SK-N-SH (cell line): ENCODE results near the gene LRRC27. TPM values are rescaled to one million over a fixed set of nuclear protein-coding genes. Genes with fewer than 3 reads are reported as not detected.

Source experiments
- CTCF ChIA-PET: fragments of 300-600, 350-600 bp; formaldehyde crosslinking; extraction: SDS; loops from one replicate; lab custom pipeline; 2021; lab: Yijun Ruan, JAX
- POLR2A ChIA-PET: fragments of 350-600 bp; sonication (Branson Sonifier 250); formaldehyde crosslinking; extraction: SDS; loops from one replicate; lab custom pipeline; 2020; ENCODE audit warnings: antibody characterized with exemption, inconsistent platforms; lab: Yijun Ruan, JAX
- DNase-seq: peaks from one replicate; pipeline ENCODE4 v3.0.0; 2012
- H2AFZ ChIP-seq: fragments of 200-600 bp; sonication (generic); 2 replicates; pipeline ENCODE4 v1.8.1; 2016; ENCODE audit warnings: antibody characterized with exemption, mild to moderate bottlenecking, low read depth
- H3F3A ChIP-seq: fragments of 200-600 bp; sonication (generic); replicated peaks from 2 replicates; pipeline ENCODE3; 2016; ENCODE audit warnings: antibody characterized with exemption, mild to moderate bottlenecking; ENCODE audit not compliant: insufficient read depth
- H3K27ac ChIP-seq, 2 experiments: fragments of 200-500 bp in 1 of 2; fragments of 200-600 bp in 1 of 2; sonication (Bioruptor generic) in 1 of 2; sonication (generic), shearing (Covaris generic) in 1 of 2; 2 replicates each; pipeline versions ENCODE4 v1.5.1 to v1.6.1; 2014 to 2016; ENCODE audit warnings: low read depth in 2 of 2, inconsistent platforms in 1 of 2, low read length in 1 of 2, mild to moderate bottlenecking in 1 of 2, mixed read lengths in 1 of 2
- H3K27me3 ChIP-seq: fragments of 200-600 bp; sonication (generic), shearing (Covaris generic); 2 replicates; pipeline ENCODE4 v1.6.1; 2016; ENCODE audit warnings: mixed run types; ENCODE audit not compliant: insufficient read depth
- H3K36me3 ChIP-seq, 2 experiments: fragments of 200-500 bp in 1 of 2; fragments of 200-600 bp in 1 of 2; sonication (Bioruptor generic) in 1 of 2; sonication (generic) in 1 of 2; replicated peaks in 1 of 2; 2 replicates each; pipeline versions ENCODE3 to v1.5.1; 2014 to 2016; ENCODE audit warnings: low read length in 1 of 2, mild to moderate bottlenecking in 1 of 2; ENCODE audit not compliant: insufficient read depth in 2 of 2, control insufficient read depth in 1 of 2
- H3K4me1 ChIP-seq, 2 experiments: fragments of 200-500 bp in 1 of 2; fragments of 200-600 bp in 1 of 2; sonication (Bioruptor generic) in 1 of 2; sonication (generic), shearing (Covaris generic) in 1 of 2; 2 replicates each; pipeline versions ENCODE4 v1.5.1 to v1.6.1; 2014 to 2016; ENCODE audit warnings: low read depth in 1 of 2, low read length in 1 of 2, mixed run types in 1 of 2; ENCODE audit not compliant: insufficient read depth in 2 of 2, control insufficient read depth in 1 of 2
- H3K4me2 ChIP-seq: fragments of 200-600 bp; sonication (generic), shearing (Covaris generic); 2 replicates; pipeline ENCODE4 v1.6.1; 2017; ENCODE audit warnings: mixed run types
- H3K4me3 ChIP-seq, 2 experiments: fragments of 200-500 bp in 1 of 2; fragments of 200-600 bp in 1 of 2; sonication (Bioruptor generic) in 1 of 2; sonication (generic), shearing (Covaris generic) in 1 of 2; 2 replicates each; pipeline versions ENCODE4 v1.5.1 to v1.8.1; 2014 to 2016; ENCODE audit warnings: low read depth in 2 of 2, inconsistent platforms in 1 of 2, low read length in 1 of 2, mild to moderate bottlenecking in 1 of 2, mixed read lengths in 1 of 2, moderate library complexity in 1 of 2
- H3K79me2 ChIP-seq: fragments of 200-600 bp; sonication (generic); 2 replicates; pipeline ENCODE4 v1.8.1; 2017; ENCODE audit warnings: mild to moderate bottlenecking; ENCODE audit not compliant: insufficient read depth
- H3K9ac ChIP-seq: fragments of 200-600 bp; sonication (generic); 2 replicates; pipeline ENCODE4 v1.6.1; 2017; ENCODE audit warnings: mixed run types
- H3K9me2 ChIP-seq: fragments of 200-600 bp; sonication (generic); 2 replicates; pipeline ENCODE4 v1.6.1; 2017; ENCODE audit warnings: mixed run types
- H3K9me3 ChIP-seq: fragments of 200-600 bp; sonication (generic); 2 replicates; pipeline ENCODE4 v1.6.1; 2017; ENCODE audit warnings: mixed run types, mild to moderate bottlenecking, moderate library complexity
- H4K20me1 ChIP-seq: fragments of 200-600 bp; sonication (generic); 2 replicates; pipeline ENCODE4 v1.6.1; 2017; ENCODE audit warnings: mild to moderate bottlenecking, mixed run types; ENCODE audit not compliant: insufficient read depth
- ELF1 ChIP-seq: IDR thresholded peaks from 2 replicates; pipeline ENCODE4 v1.4.0; 2012
- EZH2phosphoT487 ChIP-seq: fragments of 200-600 bp; sonication (generic); IDR thresholded peaks from 2 replicates; pipeline ENCODE4 v1.6.1; 2017; ENCODE audit warnings: low read depth, mixed run types, mild to moderate bottlenecking, antibody characterized with exemption, moderate library complexity, borderline replicate concordance
- FOXJ3 ChIP-seq: sonication (generic); formaldehyde crosslinking; IDR thresholded peaks from 2 replicates; pipeline ENCODE4 v1.5.1; 2020; ENCODE audit warnings: mild to moderate bottlenecking, missing genetic modification reagents
- FOXM1 ChIP-seq: IDR thresholded peaks from 2 replicates; pipeline ENCODE4 v1.4.0; 2012; ENCODE audit warnings: low read depth, mild to moderate bottlenecking
- NFIC ChIP-seq: IDR thresholded peaks from 2 replicates; pipeline ENCODE4 v1.4.0; 2012; ENCODE audit warnings: borderline replicate concordance
- POLR2AphosphoS5 ChIP-seq: IDR thresholded peaks from 2 replicates; pipeline ENCODE4 v1.6.1; 2012; ENCODE audit warnings: low read depth, low read length
- RAD21 ChIP-seq: IDR thresholded peaks from 2 replicates; pipeline ENCODE4 v1.6.1; 2012; ENCODE audit warnings: mild to moderate bottlenecking, low read length
- RXRA ChIP-seq: IDR thresholded peaks from 2 replicates; pipeline ENCODE4 v1.4.0; 2012; ENCODE audit warnings: low read depth, mild to moderate bottlenecking, borderline replicate concordance
- TEAD4 ChIP-seq: IDR thresholded peaks from 2 replicates; pipeline ENCODE4 v1.4.0; 2012; ENCODE audit warnings: mild to moderate bottlenecking, borderline replicate concordance; ENCODE audit not compliant: insufficient read depth
- WGBS: methylation state at CpG from one replicate; pipeline ENCODE4 v1.1.6; 2017; ENCODE audit warnings: low lambda C conversion rate; 5-methylcytosine and 5-hydroxymethylcytosine counted together
- polyA plus RNA-seq, 3 experiments: library from polyadenylated mRNA; depleted of rRNA; stranded (reverse); fragments of >200 nt; gene quantifications; 2 replicates each; pipeline ENCODE4 v1.2.3, GENCODE V29; 2012
- TF ChIP-seq, protein P1 (sequence below): IDR thresholded peaks from 2 replicates; pipeline ENCODE4 v1.6.1; 2012; ENCODE audit warnings: mild to moderate bottlenecking, low read depth, low read length, moderate library complexity
- TF ChIP-seq, protein P2 (sequence below): IDR thresholded peaks from 2 replicates; pipeline ENCODE4; 2012
- TF ChIP-seq, protein P3 (sequence below): IDR thresholded peaks from 2 replicates; pipeline ENCODE4 v1.4.0; 2012; ENCODE audit warnings: low read depth, borderline replicate concordance
- TF ChIP-seq, protein P4 (sequence below): IDR thresholded peaks from 2 replicates; pipeline ENCODE4 v1.4.0; 2012; ENCODE audit warnings: low read depth

The LRRC27 gene
- polyA plus RNA-seq, 1 of the 3 experiments (the other 2 are of a cell fraction) = 10.0 TPM

DNA sequence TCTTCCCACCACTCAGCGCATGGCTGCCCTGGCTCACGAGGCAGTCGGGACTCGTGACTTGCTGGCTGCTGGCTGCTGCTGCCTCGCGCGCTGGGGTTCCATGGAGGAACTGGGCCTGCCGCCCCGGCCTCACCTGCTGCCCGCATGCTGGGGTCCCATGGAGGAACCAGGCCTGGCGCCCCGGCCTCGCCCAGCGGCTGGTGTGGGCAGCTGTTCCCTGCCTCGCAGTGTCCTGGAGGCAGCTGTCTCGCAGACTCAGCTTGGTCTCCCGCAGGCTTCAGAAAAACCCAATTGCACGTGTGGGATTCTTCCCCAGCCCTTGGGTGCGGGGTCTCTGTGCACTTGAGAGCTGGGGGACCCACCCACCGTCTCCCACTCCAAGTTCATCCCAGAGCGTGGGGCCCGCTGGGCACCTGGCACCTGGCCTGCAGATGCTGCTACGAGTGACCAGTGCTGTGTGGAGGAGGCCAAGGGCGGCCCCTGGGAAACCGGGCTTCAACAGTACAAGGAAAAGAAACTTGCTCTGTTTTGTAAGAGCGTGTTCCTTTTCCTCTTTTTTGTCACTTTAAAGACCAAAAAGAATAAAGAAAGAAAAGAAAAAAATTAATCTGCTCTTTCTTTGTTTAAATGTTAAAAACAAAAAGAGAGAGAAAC, 85.4 kb downstream of the LRRC27 start:
- TF ChIP-seq ELF1 = no peak
- TF ChIP-seq, protein P1, sequence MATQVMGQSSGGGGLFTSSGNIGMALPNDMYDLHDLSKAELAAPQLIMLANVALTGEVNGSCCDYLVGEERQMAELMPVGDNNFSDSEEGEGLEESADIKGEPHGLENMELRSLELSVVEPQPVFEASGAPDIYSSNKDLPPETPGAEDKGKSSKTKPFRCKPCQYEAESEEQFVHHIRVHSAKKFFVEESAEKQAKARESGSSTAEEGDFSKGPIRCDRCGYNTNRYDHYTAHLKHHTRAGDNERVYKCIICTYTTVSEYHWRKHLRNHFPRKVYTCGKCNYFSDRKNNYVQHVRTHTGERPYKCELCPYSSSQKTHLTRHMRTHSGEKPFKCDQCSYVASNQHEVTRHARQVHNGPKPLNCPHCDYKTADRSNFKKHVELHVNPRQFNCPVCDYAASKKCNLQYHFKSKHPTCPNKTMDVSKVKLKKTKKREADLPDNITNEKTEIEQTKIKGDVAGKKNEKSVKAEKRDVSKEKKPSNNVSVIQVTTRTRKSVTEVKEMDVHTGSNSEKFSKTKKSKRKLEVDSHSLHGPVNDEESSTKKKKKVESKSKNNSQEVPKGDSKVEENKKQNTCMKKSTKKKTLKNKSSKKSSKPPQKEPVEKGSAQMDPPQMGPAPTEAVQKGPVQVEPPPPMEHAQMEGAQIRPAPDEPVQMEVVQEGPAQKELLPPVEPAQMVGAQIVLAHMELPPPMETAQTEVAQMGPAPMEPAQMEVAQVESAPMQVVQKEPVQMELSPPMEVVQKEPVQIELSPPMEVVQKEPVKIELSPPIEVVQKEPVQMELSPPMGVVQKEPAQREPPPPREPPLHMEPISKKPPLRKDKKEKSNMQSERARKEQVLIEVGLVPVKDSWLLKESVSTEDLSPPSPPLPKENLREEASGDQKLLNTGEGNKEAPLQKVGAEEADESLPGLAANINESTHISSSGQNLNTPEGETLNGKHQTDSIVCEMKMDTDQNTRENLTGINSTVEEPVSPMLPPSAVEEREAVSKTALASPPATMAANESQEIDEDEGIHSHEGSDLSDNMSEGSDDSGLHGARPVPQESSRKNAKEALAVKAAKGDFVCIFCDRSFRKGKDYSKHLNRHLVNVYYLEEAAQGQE = no peak
- no peak for TF ChIP-seq RAD21
- TF ChIP-seq TEAD4 = no peak
- no peak for TF ChIP-seq RXRA
- no peak for TF ChIP-seq POLR2AphosphoS5
- TF ChIP-seq EZH2phosphoT487 = no peak
- TF ChIP-seq FOXJ3 (CRISPR knock-in tag) = no peak
- TF ChIP-seq NFIC = no peak
- TF ChIP-seq FOXM1 = no peak
- TF ChIP-seq, protein P2, sequence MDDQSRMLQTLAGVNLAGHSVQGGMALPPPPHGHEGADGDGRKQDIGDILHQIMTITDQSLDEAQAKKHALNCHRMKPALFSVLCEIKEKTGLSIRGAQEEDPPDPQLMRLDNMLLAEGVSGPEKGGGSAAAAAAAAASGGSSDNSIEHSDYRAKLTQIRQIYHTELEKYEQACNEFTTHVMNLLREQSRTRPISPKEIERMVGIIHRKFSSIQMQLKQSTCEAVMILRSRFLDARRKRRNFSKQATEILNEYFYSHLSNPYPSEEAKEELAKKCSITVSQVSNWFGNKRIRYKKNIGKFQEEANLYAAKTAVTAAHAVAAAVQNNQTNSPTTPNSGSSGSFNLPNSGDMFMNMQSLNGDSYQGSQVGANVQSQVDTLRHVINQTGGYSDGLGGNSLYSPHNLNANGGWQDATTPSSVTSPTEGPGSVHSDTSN = no peak
- TF ChIP-seq, protein P3, sequence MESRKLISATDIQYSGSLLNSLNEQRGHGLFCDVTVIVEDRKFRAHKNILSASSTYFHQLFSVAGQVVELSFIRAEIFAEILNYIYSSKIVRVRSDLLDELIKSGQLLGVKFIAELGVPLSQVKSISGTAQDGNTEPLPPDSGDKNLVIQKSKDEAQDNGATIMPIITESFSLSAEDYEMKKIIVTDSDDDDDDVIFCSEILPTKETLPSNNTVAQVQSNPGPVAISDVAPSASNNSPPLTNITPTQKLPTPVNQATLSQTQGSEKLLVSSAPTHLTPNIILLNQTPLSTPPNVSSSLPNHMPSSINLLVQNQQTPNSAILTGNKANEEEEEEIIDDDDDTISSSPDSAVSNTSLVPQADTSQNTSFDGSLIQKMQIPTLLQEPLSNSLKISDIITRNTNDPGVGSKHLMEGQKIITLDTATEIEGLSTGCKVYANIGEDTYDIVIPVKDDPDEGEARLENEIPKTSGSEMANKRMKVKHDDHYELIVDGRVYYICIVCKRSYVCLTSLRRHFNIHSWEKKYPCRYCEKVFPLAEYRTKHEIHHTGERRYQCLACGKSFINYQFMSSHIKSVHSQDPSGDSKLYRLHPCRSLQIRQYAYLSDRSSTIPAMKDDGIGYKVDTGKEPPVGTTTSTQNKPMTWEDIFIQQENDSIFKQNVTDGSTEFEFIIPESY = no peak
- TF ChIP-seq, protein P4, sequence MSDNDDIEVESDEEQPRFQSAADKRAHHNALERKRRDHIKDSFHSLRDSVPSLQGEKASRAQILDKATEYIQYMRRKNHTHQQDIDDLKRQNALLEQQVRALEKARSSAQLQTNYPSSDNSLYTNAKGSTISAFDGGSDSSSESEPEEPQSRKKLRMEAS = no peak
- TF ChIP-seq, all 33 proteins: peak for 0
- Histone ChIP-seq H3K9me2 (no peaks in the 10 kb centered on the region), H3K4me1 (peaks cover 8 to 33% of the 10 kb centered on the region in 2 experiments; a peak in 2 of 4 replicates), H3K4me2 (no peak overlapping the region), H4K20me1 (no peaks in the 10 kb centered on the region), H3K9me3 (no peaks in the 10 kb centered on the region), H2AFZ (no peak overlapping the region), H3K79me2 (no peaks in the 10 kb centered on the region), H3K27me3 (no peaks in the 10 kb centered on the region), H3K9ac (no peak overlapping the region), H3K4me3 (no peak overlapping the region), H3K27ac (no peak overlapping the region), H3F3A (no peaks in the 10 kb centered on the region), H3K36me3 (no peaks in the 10 kb centered on the region)
- DNase-seq = no peak
- ChIA-PET CTCF (interaction anchor here (0.6 kb wide), 1 partner anchor 860 kb away, joined by 3 read pairs; no protein-coding TSS in a partner anchor), POLR2A (no interaction called here)
- 95% methylated on average over 9 of the region's 26 CpGs for WGBS
